Psoas muscle (tissue), 8 donors: ENCODE results near the gene SMG9. TPM values are rescaled to one million over a fixed set of nuclear protein-coding genes. Genes with fewer than 3 reads are reported as not detected.

Experiments used
- ATAC-seq, 4 donors: fragments of 200-7000 bp; cut with Tn5 transposase; one replicate each; pipeline ENCODE4 v1.9.1; 2020; ENCODE audit warnings: moderate library complexity in 3 of 4, mild to moderate bottlenecking in 2 of 4
- DNase-seq, 2 donors: peaks; one replicate each; pipeline ENCODE4 v3.0.0-alpha.2; 2020
- H3K27ac ChIP-seq: fragments of 200-600 bp; one replicate; pipeline ENCODE4 v1.8.0; 2022
- H3K27me3 ChIP-seq, 3 donors: fragments of 200-600 bp in 1 of 3; one replicate each; pipeline versions ENCODE4 v1.6.1 to v1.8.0; 2013 to 2022; ENCODE audit warnings: low read length in 2 of 3, mild to moderate bottlenecking in 2 of 3, moderate library complexity in 1 of 3; ENCODE audit not compliant: insufficient read depth in 3 of 3
- H3K36me3 ChIP-seq, 2 donors: fragments of 200-600 bp in 1 of 2; one replicate each; pipeline versions ENCODE4 v1.6.1 to v1.8.0; 2013 to 2022; ENCODE audit warnings: low read depth in 1 of 2, mild to moderate bottlenecking in 1 of 2, moderate library complexity in 1 of 2; ENCODE audit not compliant: insufficient read depth in 1 of 2
- H3K4me1 ChIP-seq: fragments of 200-600 bp; one replicate; pipeline ENCODE4 v1.8.0; 2022
- H3K4me3 ChIP-seq: fragments of 200-600 bp; one replicate; pipeline ENCODE4 v1.8.0; 2022; ENCODE audit warnings: mild to moderate bottlenecking
- H3K9me3 ChIP-seq: fragments of 200-600 bp; one replicate; pipeline ENCODE4 v1.8.0; 2022
- WGBS, 3 donors: extraction: QIAGEN DNeasy Blood & Tissue Kit; methylation state at CpG; one replicate each; pipeline versions ENCODE4 v1.1.6 to v1.1.7; 2013; 5-methylcytosine and 5-hydroxymethylcytosine counted together
- intact Hi-C, 2 donors: fragments of 100-400 bp; cut with DNase I; formaldehyde crosslinking; loops; one replicate each; pipeline versions ENCODE4 v1.11.0 to v1.14.2; 2022
- polyA plus RNA-seq, 3 donors: library from polyadenylated mRNA; stranded (reverse); fragments of 200-250 nt; gene quantifications; one replicate each; pipeline ENCODE4 v1.2.3, GENCODE V29; 2013
- total RNA-seq, 4 donors: library from RNA; stranded (reverse); fragmentation: NEBNext Ultra II Directional in 2 of 4; extraction: Animal tissue kit (Norgen Biotek cat#: 25700) in 2 of 4; gene quantifications; one replicate each; pipeline versions ENCODE4 v1.2.1 to v1.2.4, GENCODE V29; 2021 to 2023
- TF ChIP-seq, protein P1 (sequence below): fragments of 200-600 bp; IDR thresholded peaks from one replicate; pipeline ENCODE4 v1.8.0; 2022; ENCODE audit warnings: antibody characterized with exemption
- donor health status: healthy with polysubstance abuse.
- donor health status: DM: no; HTN: no; CAD: no; lungs with moderate emphysema.
- donor health status: Bipolar disorder and iron deficiency.
- donor health status: healthy.
- donor health status: DM: yes; HTN: yes; CAD: no.
- donor health status: DM: no; HTN: no; CAD: no.
- donor health status: DM: no; HTN: no; CAD: no.
- donor health status: DM: yes; HTN: yes; CAD: no.

SMG9 gene
- total and polyA plus RNA-seq, 7 donors: 10.1 to 29.1 (median 13.8) TPM

DNA sequence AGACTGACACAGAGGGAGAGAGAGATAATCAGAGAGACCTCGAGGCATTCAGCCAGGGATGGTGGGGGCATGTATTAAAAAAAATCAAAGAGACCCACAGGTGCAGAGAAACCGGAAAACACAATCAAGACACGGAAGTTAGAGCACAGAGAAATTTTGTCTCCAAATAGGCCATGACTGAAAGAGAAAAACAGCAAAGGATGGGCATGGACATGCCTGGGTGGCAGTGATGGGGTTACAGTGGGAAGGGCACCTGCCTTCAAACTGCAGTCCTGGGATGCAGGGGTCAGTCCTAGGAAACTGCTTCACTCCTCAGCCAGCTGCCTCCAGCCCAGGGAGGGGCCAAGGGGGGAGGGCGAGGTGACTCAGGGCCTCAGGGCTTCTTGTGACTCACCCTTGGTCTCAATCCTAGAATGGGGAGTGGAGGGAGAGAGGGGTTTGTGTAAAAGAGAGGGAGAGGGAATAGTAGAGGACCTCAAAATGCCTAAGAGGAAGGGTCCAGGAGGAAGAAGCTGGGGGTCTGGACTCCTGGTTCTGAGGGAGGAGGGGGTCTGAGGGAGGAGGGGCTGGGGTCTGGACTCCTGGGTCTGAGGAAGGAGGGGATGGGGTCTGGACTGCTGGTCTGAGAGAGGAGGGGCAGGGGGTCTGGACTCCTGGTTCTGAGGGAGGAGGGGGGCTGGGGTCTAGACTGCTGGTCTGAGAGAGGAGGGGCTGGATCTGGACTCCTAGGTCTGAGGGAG, 29.6 kb upstream of the SMG9 start:
- Histone ChIP-seq H3K4me1 (no peaks in the 10 kb centered on the region), H3K27ac (no peak overlapping the region), H3K27me3 (peaks cover 0 to 23% (median 0%) of the 10 kb centered on the region in 3 donors)

GRCh38 chr19:43783636-43784035, 28.9 kb upstream of the SMG9 start:
- ATAC-seq (no peak), DNase-seq (no peak)
- Histone ChIP-seq H3K27ac (no peak overlapping the region), H3K9me3 (no peaks in the 10 kb centered on the region), H3K4me3 (no peak overlapping the region), H3K36me3 (no peaks in the 10 kb centered on the region), H3K27me3 (peaks cover 0 to 23% (median 0%) of the 10 kb centered on the region in 3 donors), H3K4me1 (no peaks in the 10 kb centered on the region)
- WGBS, 3 donors: 80 to 88% (median 81%) methylated on average over 8 of the region's 8 CpGs
- intact Hi-C loops: loop anchor here in 1 of 2 donors (5.0 kb wide), 1 partner anchor 36 kb away; no protein-coding TSS in a partner anchor
- TF ChIP-seq, protein P1, sequence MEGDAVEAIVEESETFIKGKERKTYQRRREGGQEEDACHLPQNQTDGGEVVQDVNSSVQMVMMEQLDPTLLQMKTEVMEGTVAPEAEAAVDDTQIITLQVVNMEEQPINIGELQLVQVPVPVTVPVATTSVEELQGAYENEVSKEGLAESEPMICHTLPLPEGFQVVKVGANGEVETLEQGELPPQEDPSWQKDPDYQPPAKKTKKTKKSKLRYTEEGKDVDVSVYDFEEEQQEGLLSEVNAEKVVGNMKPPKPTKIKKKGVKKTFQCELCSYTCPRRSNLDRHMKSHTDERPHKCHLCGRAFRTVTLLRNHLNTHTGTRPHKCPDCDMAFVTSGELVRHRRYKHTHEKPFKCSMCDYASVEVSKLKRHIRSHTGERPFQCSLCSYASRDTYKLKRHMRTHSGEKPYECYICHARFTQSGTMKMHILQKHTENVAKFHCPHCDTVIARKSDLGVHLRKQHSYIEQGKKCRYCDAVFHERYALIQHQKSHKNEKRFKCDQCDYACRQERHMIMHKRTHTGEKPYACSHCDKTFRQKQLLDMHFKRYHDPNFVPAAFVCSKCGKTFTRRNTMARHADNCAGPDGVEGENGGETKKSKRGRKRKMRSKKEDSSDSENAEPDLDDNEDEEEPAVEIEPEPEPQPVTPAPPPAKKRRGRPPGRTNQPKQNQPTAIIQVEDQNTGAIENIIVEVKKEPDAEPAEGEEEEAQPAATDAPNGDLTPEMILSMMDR: no peak

More for the DNA sequence above, 29.6 kb upstream of the SMG9 start:
- Histone ChIP-seq H3K36me3 (no peaks in the 10 kb centered on the region), H3K9me3 (no peaks in the 10 kb centered on the region), H3K4me3 (no peak overlapping the region)
- 20 to 35% (median 30%) methylated on average over 4 of the region's 4 CpGs for WGBS, 3 donors
- intact Hi-C loops: loop anchor here in 1 of 2 donors (5.0 kb wide), 1 partner anchor 37 kb away; no protein-coding TSS in a partner anchor
- TF ChIP-seq, protein P1: no peak
- peak; percentile 34 to 51 (median 46) for ATAC-seq
- peak in 1 of 2 donors; percentile 65 for DNase-seq

DNA sequence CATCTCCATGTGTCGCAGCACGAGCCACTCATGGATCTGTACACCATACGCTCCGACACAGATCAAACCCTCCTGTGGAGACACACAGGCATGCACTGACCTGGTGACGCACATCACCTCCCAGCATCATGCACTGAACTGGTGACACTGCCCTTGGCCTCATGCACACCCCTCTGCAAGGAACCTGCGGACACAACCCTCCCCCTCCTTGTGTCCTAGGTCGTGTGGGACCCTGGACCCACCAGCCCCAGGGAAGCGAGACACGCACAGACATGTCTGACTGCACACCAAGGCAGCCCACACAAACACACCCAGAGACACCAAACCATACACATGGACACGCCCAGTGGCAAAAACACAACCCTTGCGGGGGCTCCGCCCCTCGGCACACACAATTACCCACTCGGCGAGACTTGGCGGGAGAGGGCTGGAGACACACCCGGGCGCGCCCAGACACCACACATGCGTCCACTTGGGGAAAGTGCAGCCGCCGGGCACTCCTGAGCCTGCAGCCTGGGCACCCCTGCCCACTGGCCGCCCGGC, 28.0 kb upstream of the SMG9 start:
- TF ChIP-seq, protein P1: no peak
- H3K36me3 ChIP-seq: no peaks in the 10 kb centered on the region
- H3K27me3 ChIP-seq: peaks cover 0 to 23% (median 0%) of the 10 kb centered on the region in 3 donors
- no peak for DNase-seq
- ATAC-seq: no peak
- no peaks in the 10 kb centered on the region for H3K4me1 ChIP-seq
- H3K9me3 ChIP-seq: no peaks in the 10 kb centered on the region
- H3K4me3 ChIP-seq: no peak overlapping the region
- no peak overlapping the region for H3K27ac ChIP-seq
- intact Hi-C loops: loop anchor here in 1 of 2 donors (5.0 kb wide), 1 partner anchor 35 kb away; no protein-coding TSS in a partner anchor
- 73 to 79% (median 77%) methylated on average over 24 of the region's 24 CpGs for WGBS, 3 donors

DNA sequence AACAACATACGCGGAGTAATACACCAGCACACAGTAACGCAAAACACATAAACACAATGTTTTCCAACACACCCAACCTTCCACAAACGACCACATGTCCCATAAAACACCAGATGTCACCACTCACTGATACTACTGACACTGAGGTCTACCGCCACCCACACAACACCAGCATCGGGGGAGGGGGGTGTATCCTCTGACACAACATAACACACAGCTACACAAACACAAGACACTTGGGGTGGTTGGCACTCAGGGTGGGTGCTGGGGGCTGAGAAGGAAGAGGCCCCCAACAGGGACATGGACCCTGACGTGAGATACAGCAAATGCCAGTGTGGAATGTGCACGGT, 27.5 kb upstream of the SMG9 start:
- H3K4me1 ChIP-seq: no peaks in the 10 kb centered on the region
- intact Hi-C loops: loop anchor here in 1 of 2 donors (5.0 kb wide), 1 partner anchor 35 kb away; no protein-coding TSS in a partner anchor

More for the DNA sequence above, 27.5 kb upstream of the SMG9 start:
- no peak for ATAC-seq
- TF ChIP-seq, protein P1: no peak
- 57 to 63% (median 60%) methylated on average over 8 of the region's 8 CpGs for WGBS, 3 donors
- Histone ChIP-seq H3K4me3 (no peak overlapping the region), H3K27ac (no peak overlapping the region), H3K36me3 (no peaks in the 10 kb centered on the region), H3K27me3 (peaks cover 0 to 23% (median 0%) of the 10 kb centered on the region in 3 donors), H3K9me3 (no peaks in the 10 kb centered on the region)
- DNase-seq: no peak
